ENCODE data around the gene TXNDC11.

TXNDC11 gene

DNA sequence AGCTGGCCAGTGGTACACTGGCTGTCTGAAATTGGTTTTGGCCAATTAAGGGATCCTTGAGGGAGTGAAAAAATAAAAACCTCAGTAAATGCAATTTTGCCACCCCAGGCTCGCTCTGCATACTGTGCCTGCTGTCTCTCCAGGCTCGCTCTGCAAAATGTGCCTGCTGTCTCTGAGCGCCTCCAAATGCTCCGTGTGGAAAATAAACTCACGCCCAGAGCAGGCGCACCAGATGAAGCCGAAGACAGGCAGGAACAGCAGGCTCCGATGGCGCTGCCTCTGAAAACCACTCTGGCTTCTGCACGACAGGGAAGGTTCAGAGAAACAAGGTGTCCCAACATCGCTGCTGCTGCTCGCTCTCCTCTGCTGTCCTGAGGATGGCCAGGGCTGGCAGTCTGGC lies 45.3 kb downstream of the TXNDC11 start:
- no peak for TF ChIP-seq SUZ12 (IDR thresholded peaks at IDR 0.05; ENCODE audit: extremely low read depth, insufficient read depth, insufficient read length)
- no peak for TF ChIP-seq ZNF274 (IDR thresholded peaks at IDR 0.05; ENCODE audit: low read depth, low read length)
- no peak for TF ChIP-seq YY1 (IDR thresholded peaks at IDR 0.05; ENCODE audit: insufficient read depth, insufficient read length)
- no peak overlapping the region for H3K4me3 ChIP-seq (ENCODE audit: insufficient read length, low read depth)
- H3K4me1 ChIP-seq (ENCODE audit: insufficient read depth, insufficient read length), result peaks cover 4% of the 10 kb centered on the region
- H3K27me3 ChIP-seq (ENCODE audit: insufficient read depth, insufficient read length), result no peaks in the 10 kb centered on the region
- no peak for DNase-seq (ENCODE audit: low read depth, low spot score)
- H3K36me3 ChIP-seq (ENCODE audit: insufficient read depth, insufficient read length, low read length), result peaks cover 68% of the 10 kb centered on the region
- no peaks in the 10 kb centered on the region for H3K9me3 ChIP-seq (ENCODE audit: insufficient read depth, low read length)
- no peak overlapping the region for H3K9ac ChIP-seq (ENCODE audit: insufficient read length, low read depth)

DNA sequence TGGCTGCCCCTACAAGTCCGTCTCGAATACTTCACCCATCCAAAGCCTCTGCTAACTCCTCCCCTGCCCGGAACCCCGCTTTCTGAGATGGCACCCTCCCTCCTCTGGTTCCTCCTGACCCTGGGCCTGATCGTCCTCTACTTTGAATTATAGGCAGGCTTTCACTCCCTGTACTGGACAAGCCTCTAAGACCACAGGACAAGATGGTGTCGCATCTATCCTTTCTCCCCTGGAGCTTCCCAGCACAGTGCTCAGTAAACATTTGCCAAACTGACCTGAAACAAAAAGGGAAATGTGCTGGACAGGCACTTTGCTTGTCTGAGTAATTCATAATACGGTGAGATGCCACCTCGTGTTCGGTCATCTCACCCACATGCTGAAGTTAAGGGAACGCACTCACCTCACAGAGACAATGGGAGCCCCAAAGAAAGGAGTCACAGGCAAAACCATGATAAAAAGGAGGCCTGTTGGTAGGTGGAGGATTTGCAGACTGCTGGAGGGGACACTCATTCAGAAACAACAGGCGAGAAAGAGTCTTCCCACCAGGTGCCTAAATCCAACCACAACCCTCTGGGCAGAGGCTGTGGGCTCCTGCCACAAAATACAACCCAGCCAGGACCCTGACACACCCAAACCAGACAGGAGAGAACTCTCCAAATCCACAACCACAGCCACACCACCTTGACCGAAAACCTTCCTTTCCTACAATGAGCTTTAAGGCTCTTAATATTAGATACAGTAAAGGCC lies 46.2 kb downstream of the TXNDC11 start:
- TF ChIP-seq YY1 (IDR thresholded peaks at IDR 0.05; ENCODE audit: insufficient read depth, insufficient read length), result no peak
- TF ChIP-seq SUZ12 (IDR thresholded peaks at IDR 0.05; ENCODE audit: extremely low read depth, insufficient read depth, insufficient read length), result no peak
- TF ChIP-seq ZNF274 (IDR thresholded peaks at IDR 0.05; ENCODE audit: low read depth, low read length), result no peak
- no peak overlapping the region for H3K9ac ChIP-seq (ENCODE audit: insufficient read length, low read depth)

DNA sequence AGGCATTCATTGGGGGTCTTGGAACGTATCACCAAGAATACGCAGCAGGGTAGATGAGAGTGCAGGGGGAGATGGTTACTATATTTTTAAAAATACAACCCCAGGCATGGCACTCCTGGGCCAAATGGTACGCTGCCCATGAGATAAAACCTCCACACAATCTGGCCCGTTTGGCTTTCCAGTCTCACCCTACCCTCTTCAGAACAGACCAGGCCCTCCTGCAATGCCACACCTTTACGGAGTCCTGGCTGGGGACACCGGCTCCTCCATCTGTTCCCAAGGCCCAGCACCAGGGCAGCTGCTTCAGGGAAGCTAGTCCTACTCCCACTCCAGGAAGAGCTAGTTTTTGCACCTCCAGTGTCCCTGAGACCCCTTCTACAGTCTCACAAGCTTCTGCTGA lies 50.0 kb downstream of the TXNDC11 start:
- no peak overlapping the region for H3K4me3 ChIP-seq (ENCODE audit: insufficient read length, low read depth)
- DNase-seq (ENCODE audit: low read depth, low spot score), result no peak
- H3K36me3 ChIP-seq (ENCODE audit: insufficient read depth, insufficient read length, low read length), result peaks cover 78% of the 10 kb centered on the region
- no peaks in the 10 kb centered on the region for H3K9me3 ChIP-seq (ENCODE audit: insufficient read depth, low read length)
- H3K27me3 ChIP-seq (ENCODE audit: insufficient read depth, insufficient read length), result no peaks in the 10 kb centered on the region
- no peak overlapping the region for H3K9ac ChIP-seq (ENCODE audit: insufficient read length, low read depth)
- H3K4me1 ChIP-seq (ENCODE audit: insufficient read depth, insufficient read length), result no peaks in the 10 kb centered on the region
- TF ChIP-seq SUZ12 (IDR thresholded peaks at IDR 0.05; ENCODE audit: extremely low read depth, insufficient read depth, insufficient read length), result no peak
- TF ChIP-seq YY1 (IDR thresholded peaks at IDR 0.05; ENCODE audit: insufficient read depth, insufficient read length), result no peak
- TF ChIP-seq ZNF274 (IDR thresholded peaks at IDR 0.05; ENCODE audit: low read depth, low read length), result no peak

More for the DNA sequence above, 46.2 kb downstream of the TXNDC11 start:
- H3K4me1 ChIP-seq (ENCODE audit: insufficient read depth, insufficient read length), result peaks cover 4% of the 10 kb centered on the region
- DNase-seq (ENCODE audit: low read depth, low spot score), result no peak
- H3K9me3 ChIP-seq (ENCODE audit: insufficient read depth, low read length), result no peaks in the 10 kb centered on the region
- no peak overlapping the region for H3K4me3 ChIP-seq (ENCODE audit: insufficient read length, low read depth)
- peaks cover 76% of the 10 kb centered on the region for H3K36me3 ChIP-seq (ENCODE audit: insufficient read depth, insufficient read length, low read length)
- H3K27me3 ChIP-seq (ENCODE audit: insufficient read depth, insufficient read length), result no peaks in the 10 kb centered on the region

DNA sequence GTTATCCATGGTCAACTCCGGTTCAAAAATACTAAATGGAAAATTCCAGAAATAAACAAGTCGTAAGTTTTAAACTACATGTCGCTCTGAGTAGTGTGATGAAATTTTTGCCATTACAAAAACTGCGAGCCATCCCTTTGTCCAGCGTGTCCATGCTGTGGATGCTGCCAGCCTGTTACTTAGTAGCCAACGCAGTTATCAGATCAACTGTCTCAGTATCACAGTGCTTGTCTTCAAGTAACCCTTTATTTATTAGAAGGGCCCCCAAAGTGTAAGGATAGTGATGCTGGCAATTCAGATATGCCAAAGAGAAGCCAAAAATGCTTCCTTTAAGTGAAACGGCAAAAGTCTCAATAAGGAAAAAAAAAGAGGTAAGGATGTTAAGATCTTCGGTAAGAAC lies 50.5 kb downstream of the TXNDC11 start:
- no peak for TF ChIP-seq SUZ12 (IDR thresholded peaks at IDR 0.05; ENCODE audit: extremely low read depth, insufficient read depth, insufficient read length)
- no peak for TF ChIP-seq ZNF274 (IDR thresholded peaks at IDR 0.05; ENCODE audit: low read depth, low read length)
- no peak for TF ChIP-seq YY1 (IDR thresholded peaks at IDR 0.05; ENCODE audit: insufficient read depth, insufficient read length)
- no peak for DNase-seq (ENCODE audit: low read depth, low spot score)
- Histone ChIP-seq H3K36me3 (ENCODE audit: insufficient read depth, insufficient read length, low read length) (peaks cover 78% of the 10 kb centered on the region), H3K4me3 (ENCODE audit: insufficient read length, low read depth) (no peak overlapping the region), H3K9ac (ENCODE audit: insufficient read length, low read depth) (no peak overlapping the region), H3K9me3 (ENCODE audit: insufficient read depth, low read length) (no peaks in the 10 kb centered on the region), H3K27me3 (ENCODE audit: insufficient read depth, insufficient read length) (no peaks in the 10 kb centered on the region), H3K4me1 (ENCODE audit: insufficient read depth, insufficient read length) (no peaks in the 10 kb centered on the region)

DNA sequence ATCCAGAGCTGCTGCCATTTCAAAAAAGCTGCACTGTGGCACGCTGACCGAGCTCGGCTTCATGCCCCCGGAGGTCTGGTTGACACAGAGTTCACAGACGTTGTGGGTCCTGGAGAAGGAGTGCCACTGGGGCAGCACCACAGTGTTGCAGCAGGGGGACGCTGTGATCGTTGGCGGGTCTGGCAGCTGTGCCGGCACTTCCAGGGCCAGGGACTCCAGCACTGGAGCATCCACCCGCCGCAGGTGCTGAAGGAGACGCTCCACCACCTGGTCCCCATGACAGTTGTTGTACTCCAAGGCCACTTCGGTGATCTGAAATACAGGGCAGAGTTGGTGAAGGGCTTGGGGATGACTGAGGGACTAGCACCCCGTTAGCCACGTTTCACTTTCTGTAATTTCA lies 50.9 kb downstream of the TXNDC11 start:
- Histone ChIP-seq H3K27me3 (ENCODE audit: insufficient read depth, insufficient read length) (no peaks in the 10 kb centered on the region), H3K4me1 (ENCODE audit: insufficient read depth, insufficient read length) (no peaks in the 10 kb centered on the region), H3K9me3 (ENCODE audit: insufficient read depth, low read length) (no peaks in the 10 kb centered on the region), H3K9ac (ENCODE audit: insufficient read length, low read depth) (no peak overlapping the region), H3K4me3 (ENCODE audit: insufficient read length, low read depth) (no peak overlapping the region), H3K36me3 (ENCODE audit: insufficient read depth, insufficient read length, low read length) (peaks cover 78% of the 10 kb centered on the region)
- no peak for DNase-seq (ENCODE audit: low read depth, low spot score)
- TF ChIP-seq SUZ12 (IDR thresholded peaks at IDR 0.05; ENCODE audit: extremely low read depth, insufficient read depth, insufficient read length), result no peak
- no peak for TF ChIP-seq ZNF274 (IDR thresholded peaks at IDR 0.05; ENCODE audit: low read depth, low read length)
- TF ChIP-seq YY1 (IDR thresholded peaks at IDR 0.05; ENCODE audit: insufficient read depth, insufficient read length), result no peak

DNA sequence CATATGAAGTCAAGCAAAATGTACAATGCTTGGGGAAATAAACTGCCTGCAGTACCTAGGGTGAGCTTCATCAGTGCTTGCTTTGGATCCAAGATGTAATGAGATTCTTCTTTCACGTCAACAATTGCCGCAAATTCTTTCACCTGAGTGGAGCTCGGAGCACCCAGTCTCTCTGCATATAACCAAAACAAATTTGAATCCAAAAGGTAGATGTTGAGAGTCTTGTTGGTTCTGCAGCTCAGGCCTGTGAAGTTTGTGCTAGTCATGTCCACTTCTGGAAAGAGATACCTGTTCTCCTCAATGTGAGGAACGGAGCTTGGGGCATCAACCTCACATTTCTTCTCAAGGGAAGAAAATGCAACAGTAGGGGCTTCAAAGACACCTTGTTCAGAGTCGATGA lies 51.4 kb downstream of the TXNDC11 start:
- Histone ChIP-seq H3K4me1 (ENCODE audit: insufficient read depth, insufficient read length) (no peaks in the 10 kb centered on the region), H3K36me3 (ENCODE audit: insufficient read depth, insufficient read length, low read length) (peaks cover 76% of the 10 kb centered on the region), H3K9ac (ENCODE audit: insufficient read length, low read depth) (no peak overlapping the region), H3K4me3 (ENCODE audit: insufficient read length, low read depth) (no peak overlapping the region), H3K27me3 (ENCODE audit: insufficient read depth, insufficient read length) (no peaks in the 10 kb centered on the region), H3K9me3 (ENCODE audit: insufficient read depth, low read length) (no peaks in the 10 kb centered on the region)
- TF ChIP-seq SUZ12 (IDR thresholded peaks at IDR 0.05; ENCODE audit: extremely low read depth, insufficient read depth, insufficient read length) (no peak), YY1 (IDR thresholded peaks at IDR 0.05; ENCODE audit: insufficient read depth, insufficient read length) (no peak), ZNF274 (IDR thresholded peaks at IDR 0.05; ENCODE audit: low read depth, low read length) (no peak)
- no peak for DNase-seq (ENCODE audit: low read depth, low spot score)

DNA sequence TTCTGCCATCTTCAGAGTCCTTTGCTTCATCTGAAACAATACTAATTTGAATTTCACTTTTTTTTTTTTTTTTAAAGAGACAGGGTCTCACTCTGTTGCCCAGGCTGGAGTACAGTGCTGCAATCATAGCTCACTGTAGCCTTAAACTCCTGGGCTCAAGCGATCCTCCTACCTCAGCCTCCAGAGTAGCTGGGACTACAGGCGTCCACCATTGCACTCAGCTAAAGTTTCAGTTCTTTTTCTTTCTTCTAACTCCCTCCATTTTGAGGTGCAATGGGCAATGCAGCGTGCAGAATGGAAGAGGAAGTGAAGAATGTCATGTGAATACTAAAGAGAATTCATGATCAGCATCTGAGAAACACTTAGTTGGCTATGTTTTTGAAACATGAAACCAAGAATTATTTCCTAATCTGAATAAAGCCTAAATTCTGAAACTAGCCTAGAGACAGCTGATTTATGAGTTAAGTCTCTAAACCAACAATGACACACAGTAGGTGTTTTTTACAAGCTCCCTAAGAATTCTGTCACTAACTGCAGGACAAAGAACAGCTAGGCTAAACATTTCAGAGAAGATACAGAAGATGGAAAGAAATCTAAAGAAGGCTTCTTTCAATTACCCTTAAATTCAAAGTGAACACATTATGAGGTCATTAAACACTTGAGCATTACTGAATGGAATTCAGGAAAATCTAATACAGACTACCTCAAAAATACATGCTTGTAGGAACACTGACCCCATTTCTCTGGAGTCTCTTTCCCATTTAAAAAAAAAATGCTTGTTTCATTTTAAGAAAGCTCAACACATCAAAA lies 53.4 kb downstream of the TXNDC11 start:
- TF ChIP-seq SUZ12 (IDR thresholded peaks at IDR 0.05; ENCODE audit: extremely low read depth, insufficient read depth, insufficient read length) (no peak), ZNF274 (IDR thresholded peaks at IDR 0.05; ENCODE audit: low read depth, low read length) (no peak)
- Histone ChIP-seq H3K4me3 (ENCODE audit: insufficient read length, low read depth) (no peak overlapping the region), H3K27me3 (ENCODE audit: insufficient read depth, insufficient read length) (no peaks in the 10 kb centered on the region), H3K36me3 (ENCODE audit: insufficient read depth, insufficient read length, low read length) (peaks cover 68% of the 10 kb centered on the region), H3K9ac (ENCODE audit: insufficient read length, low read depth) (no peak overlapping the region), H3K4me1 (ENCODE audit: insufficient read depth, insufficient read length) (no peaks in the 10 kb centered on the region), H3K9me3 (ENCODE audit: insufficient read depth, low read length) (no peaks in the 10 kb centered on the region)
- DNase-seq (ENCODE audit: low read depth, low spot score), result no peak
